ENCODE results near the gene SIRT2. TPM values are rescaled to one million over a fixed set of nuclear protein-coding genes. Genes with fewer than 3 reads are reported as not detected.

The SIRT2 gene
- total RNA-seq, 4 donors from 2014 or later: 45.7 to 103 (median 64.9) TPM

GRCh38 chr19:38869160-38869835 is 30.1 kb downstream of the SIRT2 start:
- no peak for TF ChIP-seq CTCF (IDR thresholded peaks at IDR 0.05; ENCODE audit: low read depth)

GRCh38 chr19:38868551-38868950 is 30.9 kb downstream of the SIRT2 start:
- TF ChIP-seq CTCF (IDR thresholded peaks at IDR 0.05; ENCODE audit: low read depth): no peak

GRCh38 chr19:38867171-38867780 is 32.1 kb downstream of the SIRT2 start:
- no peak for TF ChIP-seq CTCF (IDR thresholded peaks at IDR 0.05; ENCODE audit: low read depth)

GRCh38 chr19:38862321-38863059 is 36.9 kb downstream of the SIRT2 start:
- TF ChIP-seq CTCF (IDR thresholded peaks at IDR 0.05; ENCODE audit: low read depth): no peak

GRCh38 chr19:38861368-38861767 is 38.0 kb downstream of the SIRT2 start:
- no peak for TF ChIP-seq CTCF (IDR thresholded peaks at IDR 0.05; ENCODE audit: low read depth)

- TF ChIP-seq CTCF (IDR thresholded peaks at IDR 0.05; ENCODE audit: low read depth): no peak
These were observed 42.6 kb downstream of the SIRT2 start for GRCh38 chr19:38856813-38857212.

- no peak for TF ChIP-seq CTCF (IDR thresholded peaks at IDR 0.05; ENCODE audit: low read depth)
These were observed 46.2 kb downstream of the SIRT2 start for GRCh38 chr19:38853214-38853613.

All from subcutaneous adipose tissue (tissue), 4 donors.